Ecto neural progenitor cell (in vitro differentiated cells): ENCODE measurements around the gene MAPK1.
"Not testable (repeated sequence)": the region's sequence is repeated elsewhere in the genome, so short reads cannot be mapped to it uniquely, and the experiment has no call there.

ENCODE experiments used
- DNase-seq: peaks from one replicate; pipeline ENCODE4 v3.0.0-alpha.2; 2018; ENCODE audit warnings: low spot score

Gene MAPK1

DNA sequence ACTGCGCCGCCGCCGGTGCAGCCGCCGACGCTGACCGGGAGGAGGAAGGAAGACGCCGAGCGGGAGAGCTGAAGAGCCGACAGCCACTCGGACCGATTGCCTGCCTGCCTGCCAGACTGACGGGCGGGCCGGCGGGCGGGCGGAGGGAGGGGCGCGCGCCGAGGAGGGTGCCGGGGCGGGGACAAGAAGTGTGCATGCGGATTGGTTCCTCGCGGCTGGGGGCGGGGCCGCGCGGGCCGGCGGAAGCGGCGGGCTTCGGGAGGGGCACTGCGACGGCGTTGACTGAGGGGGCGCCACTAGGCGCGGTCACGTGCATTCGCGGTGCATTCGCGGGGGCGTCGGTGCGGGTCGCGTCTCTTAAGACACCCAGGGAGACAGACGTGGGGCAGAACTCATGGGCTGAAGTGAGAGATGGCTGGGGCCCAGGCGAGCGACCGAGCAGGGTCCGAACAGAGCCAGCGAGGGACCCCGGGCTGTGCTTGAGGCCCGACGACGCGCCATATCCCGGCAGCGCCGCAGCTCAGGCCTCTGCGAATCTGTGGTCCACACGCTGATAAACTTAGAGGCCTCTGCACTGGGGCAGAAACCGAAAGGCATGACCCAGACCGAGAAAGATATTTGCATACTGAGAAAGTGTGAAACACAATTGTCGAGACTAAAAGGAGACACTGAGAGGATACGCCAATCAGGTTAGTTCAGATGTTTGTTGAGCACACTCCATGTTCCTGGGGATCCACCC, at the start of gene MAPK1:
TSS of gene MAPK1 (minus strand) at position 118 of the 739 bp plus-strand sequence. CDS start 205 bp downstream, outside the sequence.
- DNase-seq: peak; percentile 97

GRCh38 chr22:21916309-21916918, 49.0 kb upstream of the MAPK1 start:
- DNase-seq: no peak

GRCh38 chr22:21915624-21916308, 48.3 kb upstream of the MAPK1 start:
- no peak for DNase-seq

DNA sequence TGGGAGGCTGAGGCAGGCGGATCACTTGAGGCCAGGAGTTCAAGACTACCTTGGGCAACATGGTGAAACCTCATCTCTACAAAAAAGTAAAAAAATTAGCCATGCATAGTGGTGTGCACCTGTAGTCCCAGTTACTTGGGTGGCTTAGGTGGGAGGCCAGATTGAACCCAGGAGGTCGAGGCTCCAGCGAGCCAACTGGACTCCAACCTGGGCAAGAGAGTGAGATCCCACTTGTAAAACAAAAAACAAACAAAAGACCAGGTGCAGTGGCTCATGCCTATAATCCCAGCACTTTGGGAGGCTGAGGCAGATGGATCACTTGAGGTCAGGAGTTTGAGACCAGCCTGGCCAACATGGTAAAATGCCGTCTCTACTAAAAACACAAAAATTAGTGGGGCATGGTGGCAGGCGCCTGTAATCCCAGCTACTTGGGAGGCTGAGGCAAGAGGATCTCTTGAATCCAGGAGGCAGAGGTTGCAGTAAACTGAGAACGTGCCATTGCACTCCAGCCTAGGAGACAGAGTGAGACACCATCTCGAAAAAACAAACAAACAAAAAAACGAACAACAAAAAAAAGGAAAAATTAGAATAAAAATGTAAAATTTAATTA, 46.7 kb upstream of the MAPK1 start:
- not testable (repeated sequence) for DNase-seq

- DNase-seq: not testable (repeated sequence)
Measured at GRCh38 chr22:21910367-21910766, 42.9 kb upstream of the MAPK1 start.

- no peak for DNase-seq
Measured at GRCh38 chr22:21909871-21910270, 42.4 kb upstream of the MAPK1 start.

DNA sequence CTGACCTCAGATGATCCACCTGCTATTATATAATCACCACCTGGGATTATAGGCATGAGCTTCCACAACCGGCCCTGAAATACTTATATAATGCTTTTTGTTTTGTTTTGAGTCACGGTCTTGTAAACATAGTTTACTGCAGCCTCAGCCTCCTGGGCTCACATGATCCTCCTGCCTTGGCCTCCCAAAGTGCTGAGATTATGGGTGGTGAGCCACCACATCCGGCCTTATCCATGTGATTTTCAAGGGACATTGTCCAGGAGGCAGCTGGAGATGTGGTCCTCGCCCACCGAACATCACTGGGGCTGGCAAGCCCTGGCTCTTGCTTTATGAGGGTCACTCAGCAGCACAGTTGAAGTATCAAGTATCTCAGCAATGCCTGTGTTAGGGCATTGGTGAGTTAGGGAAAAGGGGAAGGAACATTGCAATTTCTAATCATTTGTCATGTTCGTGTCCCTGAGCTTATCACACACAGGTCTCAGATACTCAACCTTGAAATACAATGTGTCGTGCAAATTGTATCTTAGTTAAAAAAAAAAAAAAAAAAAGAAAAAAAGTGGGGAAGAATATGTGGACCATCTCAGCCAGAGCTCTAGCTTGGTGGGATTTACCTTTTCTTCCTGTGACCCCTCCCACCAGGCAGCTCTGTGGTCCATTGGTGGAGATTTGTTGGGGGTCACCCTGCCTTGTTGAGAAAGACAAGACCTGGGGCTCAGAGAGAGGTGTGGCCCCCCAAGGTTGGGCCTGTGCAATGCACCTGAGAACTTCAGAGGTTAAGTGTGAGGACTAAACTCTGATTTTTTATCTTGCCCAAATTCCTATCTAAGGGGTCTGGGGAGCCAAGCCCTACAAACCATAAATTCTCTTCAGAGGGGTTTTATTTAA, 40.4 kb upstream of the MAPK1 start:
- no peak for DNase-seq

DNA sequence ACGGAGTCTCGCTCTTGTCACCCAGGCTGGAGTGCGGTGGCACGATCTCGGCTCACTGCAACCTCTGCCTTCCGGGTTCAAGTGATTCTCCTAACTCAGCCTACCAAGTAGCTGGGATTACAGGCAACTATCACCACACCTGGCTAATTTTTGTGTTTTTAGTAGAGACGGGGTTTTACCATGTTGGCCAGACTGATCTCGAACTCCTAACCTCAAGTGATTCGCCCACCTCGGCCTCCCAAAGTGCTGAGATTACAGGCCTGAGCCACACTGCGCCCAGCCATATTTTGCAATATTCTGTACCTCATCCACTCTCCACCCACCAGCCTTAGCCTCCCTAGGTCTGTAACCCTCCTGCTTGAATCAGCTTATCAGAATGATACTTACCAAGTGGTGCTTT, 37.8 kb upstream of the MAPK1 start:
- DNase-seq: not testable (repeated sequence)

- no peak for DNase-seq
Measured at GRCh38 chr22:21904250-21904789, 36.9 kb upstream of the MAPK1 start.

DNA sequence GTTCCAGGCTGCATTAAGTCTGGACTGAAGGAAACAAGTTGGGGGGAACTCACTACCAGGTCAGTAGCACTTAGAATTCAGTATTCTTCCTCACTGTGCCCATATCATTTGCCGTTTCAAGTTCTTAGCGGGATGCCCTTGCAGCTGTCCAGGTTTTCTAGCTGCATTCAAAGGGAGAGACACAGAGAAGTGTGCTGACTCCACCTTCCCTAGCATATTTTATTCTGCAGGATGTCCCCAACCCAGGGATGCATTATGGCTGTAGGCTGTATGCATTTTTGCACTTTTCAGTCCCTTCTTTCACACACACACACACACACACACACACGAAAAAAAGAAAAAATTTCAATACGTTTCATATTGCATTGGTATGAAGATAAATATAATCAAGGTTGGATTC, 35.8 kb upstream of the MAPK1 start:
- no peak for DNase-seq

DNA sequence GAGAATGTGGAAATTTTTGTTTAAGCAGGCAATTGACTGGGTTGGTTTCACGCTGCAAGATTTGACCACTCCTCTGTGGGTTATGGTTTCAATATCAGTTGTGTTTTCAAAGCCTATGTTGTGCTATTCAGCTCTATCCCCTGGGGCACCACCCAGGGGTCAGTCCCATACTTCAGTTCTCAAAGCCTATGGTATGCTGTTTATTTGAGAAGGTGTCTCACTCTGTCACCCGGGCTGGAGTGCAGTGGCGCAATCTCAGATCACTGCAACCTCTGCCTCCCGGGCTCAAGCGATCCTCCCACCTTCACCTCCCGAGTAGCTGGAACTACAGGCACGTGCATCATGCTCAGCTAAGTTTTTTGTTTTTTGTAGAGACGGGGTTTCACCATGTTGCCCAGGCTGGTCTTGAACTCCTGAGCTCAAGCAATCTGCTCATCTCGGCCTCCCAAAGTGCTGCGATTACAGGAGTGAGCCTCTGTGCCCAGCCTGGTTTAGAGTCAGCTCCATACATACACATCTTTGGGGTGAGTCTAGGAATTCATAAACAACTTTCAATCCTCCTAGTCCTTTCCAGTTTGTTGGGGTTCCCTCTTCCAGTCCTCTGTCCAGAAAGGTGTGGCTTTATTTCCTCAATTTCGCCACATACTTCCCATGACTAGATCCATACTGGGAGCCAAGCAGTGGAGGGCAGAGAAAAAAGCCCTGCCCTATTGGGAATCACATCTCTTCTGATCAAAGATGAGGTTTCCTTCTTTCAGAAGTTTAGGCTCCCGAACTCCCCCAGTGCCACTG, 35.0 kb upstream of the MAPK1 start:
- no peak for DNase-seq

GRCh38 chr22:21898354-21898896, 31.0 kb upstream of the MAPK1 start:
- DNase-seq: no peak

GRCh38 chr22:21896951-21897513, 29.6 kb upstream of the MAPK1 start:
- DNase-seq: no peak

GRCh38 chr22:21896275-21896674, 28.8 kb upstream of the MAPK1 start:
- not testable (repeated sequence) for DNase-seq

DNA sequence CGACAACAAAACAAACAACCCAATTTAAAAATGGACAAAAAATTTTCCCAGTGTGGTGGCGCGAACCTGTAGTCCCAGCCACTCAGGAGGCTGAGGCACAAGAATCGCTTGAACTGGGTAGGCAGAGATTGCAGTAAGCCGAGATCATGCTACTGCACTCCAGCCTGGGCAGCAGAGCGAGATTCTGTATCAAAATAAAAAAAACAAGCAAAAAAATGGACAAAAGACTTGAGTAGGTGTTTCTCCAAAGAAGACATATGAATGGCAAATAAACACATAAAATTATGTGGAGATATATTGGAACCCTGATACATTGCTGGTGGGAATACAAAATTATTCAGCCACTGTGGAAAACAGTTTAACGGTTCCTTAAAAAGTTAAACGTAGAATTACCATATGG, 27.4 kb upstream of the MAPK1 start:
- no peak for DNase-seq

DNA sequence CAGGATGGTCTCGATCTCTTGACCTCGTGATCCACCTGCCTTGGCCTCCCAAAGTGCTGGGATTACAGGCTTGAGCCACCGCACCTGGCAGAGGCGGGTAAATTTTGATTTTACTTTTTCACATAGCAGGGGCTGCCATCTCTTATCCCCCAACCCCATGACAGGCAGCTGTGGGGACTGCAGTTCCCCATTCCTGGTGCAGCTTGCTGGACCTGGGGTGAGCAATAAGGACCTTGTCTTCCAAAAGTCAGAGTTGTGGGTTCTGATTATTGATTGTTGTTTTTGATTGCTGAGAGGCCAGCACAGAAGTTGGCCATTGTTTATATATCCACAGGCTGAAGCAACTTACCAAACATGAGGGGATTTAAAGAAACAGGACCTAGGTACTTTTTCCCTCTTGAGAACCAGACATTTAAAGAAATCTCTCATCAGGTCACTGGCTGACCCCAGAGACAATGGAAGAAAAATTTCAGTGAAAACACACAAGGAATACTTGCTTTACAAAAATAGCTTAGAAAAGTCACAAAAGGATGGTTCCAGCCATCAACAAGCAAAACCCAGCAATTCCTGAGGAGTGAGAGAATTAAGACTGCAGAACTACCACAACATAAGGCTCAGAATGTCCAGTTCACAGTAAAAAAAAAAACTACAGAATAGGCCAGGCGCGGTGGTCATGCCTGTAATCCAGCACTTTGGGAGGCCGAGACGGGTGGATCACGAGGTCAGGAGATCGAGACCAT, 22.0 kb upstream of the MAPK1 start:
- DNase-seq: no peak

- no peak for DNase-seq
Measured at GRCh38 chr22:21887841-21888240, 20.4 kb upstream of the MAPK1 start.

DNA sequence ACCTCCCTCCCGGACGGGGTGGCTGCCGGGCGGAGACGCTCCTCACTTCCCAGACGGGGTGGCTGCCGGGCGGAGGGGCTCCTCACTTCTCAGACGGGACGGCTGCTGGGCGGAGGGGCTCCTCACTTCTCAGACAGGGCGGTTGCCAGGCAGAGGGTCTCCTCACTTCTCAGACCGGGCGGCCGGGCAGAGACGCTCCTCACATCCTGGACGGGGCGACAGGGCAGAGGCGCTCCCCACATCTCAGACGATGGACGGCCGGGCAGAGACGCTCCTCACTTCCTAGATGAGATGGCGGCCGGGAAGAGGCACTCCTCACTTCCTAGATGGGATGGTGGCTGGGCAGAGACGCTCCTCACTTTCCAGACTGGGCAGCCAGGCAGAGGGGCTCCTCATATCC, 16.5 kb upstream of the MAPK1 start:
- DNase-seq: not testable (repeated sequence)

DNA sequence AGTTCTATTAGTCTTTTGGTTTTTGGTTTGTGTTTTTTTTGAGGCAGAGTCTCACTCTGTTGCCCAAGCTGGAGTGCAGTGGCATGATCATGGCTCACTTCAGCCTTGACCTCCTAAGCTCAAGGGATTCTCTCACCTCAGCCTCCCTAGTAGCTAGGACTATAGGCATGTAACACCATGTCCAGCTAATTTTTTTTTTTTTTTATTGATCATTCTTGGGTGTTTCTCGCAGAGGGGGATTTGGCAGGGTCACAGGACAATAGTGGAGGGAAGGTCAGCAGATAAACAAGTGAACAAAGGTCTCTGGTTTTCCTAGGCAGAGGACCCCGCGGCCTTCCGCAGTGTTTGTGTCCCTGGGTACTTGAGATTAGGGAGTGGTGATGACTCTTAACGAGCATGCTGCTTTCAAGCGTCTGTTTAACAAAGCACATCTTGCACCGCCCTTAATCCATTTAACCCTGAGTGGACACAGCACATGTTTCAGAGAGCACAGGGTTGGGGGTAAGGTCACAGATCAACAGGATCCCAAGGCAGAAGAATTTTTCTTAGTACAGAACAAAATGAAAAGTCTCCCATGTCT, 15.4 kb upstream of the MAPK1 start:
- DNase-seq: not testable (repeated sequence)
